Kidney (tissue), 11 donors: ENCODE results near the gene PDE4DIP. TPM values are rescaled to one million over a fixed set of nuclear protein-coding genes. Genes with fewer than 3 reads are reported as not detected.
A peak's percentile ranks its signal among the peaks of the same experiment; 100 is the strongest.
"Not testable (repeated sequence)": the region's sequence is repeated elsewhere in the genome, so short reads cannot be mapped to it uniquely, and the experiment has no call there.

Experiments
- DNase-seq, 5 donors: peaks; one replicate each; pipeline ENCODE4 v3.0.0-alpha.2; 2013 to 2020
- FAIRE-seq: peaks from 2 replicates; lab custom pipeline; 2012; peaks lifted over from hg19 to GRCh38; lab: Jason Lieb, UNC
- H3K27ac ChIP-seq, 2 donors: one replicate each; pipeline ENCODE4 v1.7.0; 2013; ENCODE audit warnings: low read depth in 2 of 2, low read length in 2 of 2, inconsistent platforms in 1 of 2
- H3K27me3 ChIP-seq: one replicate; pipeline ENCODE4 v1.7.1; 2013; ENCODE audit warnings: low read length, inconsistent platforms; ENCODE audit not compliant: control insufficient read depth, insufficient read depth
- H3K36me3 ChIP-seq, 3 donors: one replicate each; pipeline versions ENCODE4 v1.7.0 to v1.7.1; 2013; ENCODE audit warnings: low read length in 3 of 3, control low read depth in 1 of 3, inconsistent platforms in 1 of 3; ENCODE audit not compliant: insufficient read depth in 3 of 3, control insufficient read depth in 2 of 3
- H3K4me1 ChIP-seq, 3 donors: one replicate each; pipeline versions ENCODE4 v1.7.0 to v1.7.1; 2013; ENCODE audit warnings: low read length in 3 of 3, inconsistent platforms in 1 of 3, low read depth in 1 of 3; ENCODE audit not compliant: control insufficient read depth in 2 of 3, insufficient read depth in 2 of 3
- H3K4me3 ChIP-seq, 3 donors: one replicate each; pipeline versions ENCODE4 v1.7.0 to v1.8.1; 2013; ENCODE audit warnings: low read length in 3 of 3, control low read depth in 1 of 3, inconsistent platforms in 1 of 3
- H3K9ac ChIP-seq, 3 donors: one replicate each; pipeline versions ENCODE4 v1.7.0 to v1.7.1; 2013; ENCODE audit warnings: low read length in 3 of 3, control low read depth in 1 of 3, inconsistent platforms in 1 of 3
- H3K9me3 ChIP-seq, 3 donors: one replicate each; pipeline versions ENCODE4 v1.7.0 to v1.7.1; 2013; ENCODE audit warnings: low read length in 3 of 3, control low read depth in 1 of 3, inconsistent platforms in 1 of 3; ENCODE audit not compliant: control insufficient read depth in 2 of 3, insufficient read depth in 1 of 3
- intact Hi-C: fragments of 100-400 bp; cut with DNase I; formaldehyde crosslinking; loops from one replicate; pipeline ENCODE4 v1.11.1; 2022
- polyA plus RNA-seq: library from polyadenylated mRNA; stranded (reverse); fragments of 350-450 nt; fragmentation: Illumina TruSeq; extraction: RNeasy Lipid Tissue Mini Kit (QIAGEN cat#74804); gene quantifications from one replicate; pipeline ENCODE4 v1.2.3, GENCODE V29; 2014; ENCODE audit warnings: low read depth, low replicate concordance; ENCODE audit not compliant: insufficient read depth
- total RNA-seq: library from RNA; stranded (reverse); fragmentation: NEBNext Ultra II Directional; extraction: Animal tissue kit (Norgen Biotek cat#: 25700); gene quantifications from one replicate; pipeline ENCODE4 v1.2.1, GENCODE V29; 2021
- donor health status: control.
- donor health status: control.
- donor health status: DM: yes; HTN: yes; CAD: no.
- donor health status: Normal renal cell carcinoma (clear cell type).

The PDE4DIP gene
- total and polyA plus RNA-seq, 2 donors from 2014 or later: 50.1 to 148 TPM

- H3K9me3 ChIP-seq, H3K9ac ChIP-seq, DNase-seq, H3K27me3 ChIP-seq, H3K27ac ChIP-seq, H3K36me3 ChIP-seq, FAIRE-seq, H3K4me3 ChIP-seq, H3K4me1 ChIP-seq, intact Hi-C loops: not testable (repeated sequence)
Measured at GRCh38 chr1:148879812-148880416, 35.7 kb downstream of the PDE4DIP start.

- intact Hi-C loops, H3K9ac ChIP-seq, DNase-seq, H3K9me3 ChIP-seq, H3K4me3 ChIP-seq, H3K27ac ChIP-seq, H3K4me1 ChIP-seq, H3K36me3 ChIP-seq, FAIRE-seq, H3K27me3 ChIP-seq: not testable (repeated sequence)
Measured at GRCh38 chr1:148881261-148881660, 37.0 kb downstream of the PDE4DIP start.

- H3K36me3 ChIP-seq, H3K9ac ChIP-seq, H3K27ac ChIP-seq, intact Hi-C loops, H3K27me3 ChIP-seq, FAIRE-seq, H3K4me3 ChIP-seq, H3K4me1 ChIP-seq, DNase-seq, H3K9me3 ChIP-seq: not testable (repeated sequence)
Measured at GRCh38 chr1:148885219-148885618, 41.0 kb downstream of the PDE4DIP start.

GRCh38 chr1:148886293-148886692 is 42.1 kb downstream of the PDE4DIP start:
- H3K27ac ChIP-seq, intact Hi-C loops, H3K4me1 ChIP-seq, H3K9me3 ChIP-seq, H3K36me3 ChIP-seq, H3K27me3 ChIP-seq, DNase-seq, H3K9ac ChIP-seq, FAIRE-seq, H3K4me3 ChIP-seq: not testable (repeated sequence)

GRCh38 chr1:148888597-148888996 is 44.4 kb downstream of the PDE4DIP start:
- FAIRE-seq, H3K27ac ChIP-seq, H3K9me3 ChIP-seq, H3K4me3 ChIP-seq, DNase-seq, H3K27me3 ChIP-seq, H3K36me3 ChIP-seq, H3K4me1 ChIP-seq, H3K9ac ChIP-seq, intact Hi-C loops: not testable (repeated sequence)

GRCh38 chr1:148889267-148890074 is 45.2 kb downstream of the PDE4DIP start:
- H3K27me3 ChIP-seq, intact Hi-C loops, H3K9me3 ChIP-seq, H3K4me1 ChIP-seq, H3K36me3 ChIP-seq, H3K27ac ChIP-seq, FAIRE-seq, H3K9ac ChIP-seq, H3K4me3 ChIP-seq: not testable (repeated sequence)
- peak in 1 of 5 donors; percentile 31 for DNase-seq

- intact Hi-C loops, H3K36me3 ChIP-seq, H3K4me3 ChIP-seq, H3K27ac ChIP-seq, H3K27me3 ChIP-seq, H3K9ac ChIP-seq, H3K9me3 ChIP-seq, FAIRE-seq, DNase-seq, H3K4me1 ChIP-seq: not testable (repeated sequence)
Measured at GRCh38 chr1:148890075-148890568, 45.9 kb downstream of the PDE4DIP start.
